Body of pancreas (tissue), 4 donors: Measurements from ENCODE around the gene GNL3.

Experiments used
- POLR2A ChIP-seq, 3 donors: fragments of 450-650 bp; IDR thresholded peaks; one replicate each; pipeline ENCODE4 v1.6.1; 2016; ENCODE audit warnings: antibody characterized with exemption in 3 of 3, mild to moderate bottlenecking in 2 of 3
- TF ChIP-seq, protein P1 (sequence below), 7 experiments: fragments of 450-650 bp in 4 of 7; fragments of 200-600 bp in 3 of 7; sonication (generic) in 3 of 7; IDR thresholded peaks; one replicate each; pipeline ENCODE4 v1.5.1; 2016 to 2019; ENCODE audit warnings: antibody characterized with exemption in 7 of 7

DNA sequence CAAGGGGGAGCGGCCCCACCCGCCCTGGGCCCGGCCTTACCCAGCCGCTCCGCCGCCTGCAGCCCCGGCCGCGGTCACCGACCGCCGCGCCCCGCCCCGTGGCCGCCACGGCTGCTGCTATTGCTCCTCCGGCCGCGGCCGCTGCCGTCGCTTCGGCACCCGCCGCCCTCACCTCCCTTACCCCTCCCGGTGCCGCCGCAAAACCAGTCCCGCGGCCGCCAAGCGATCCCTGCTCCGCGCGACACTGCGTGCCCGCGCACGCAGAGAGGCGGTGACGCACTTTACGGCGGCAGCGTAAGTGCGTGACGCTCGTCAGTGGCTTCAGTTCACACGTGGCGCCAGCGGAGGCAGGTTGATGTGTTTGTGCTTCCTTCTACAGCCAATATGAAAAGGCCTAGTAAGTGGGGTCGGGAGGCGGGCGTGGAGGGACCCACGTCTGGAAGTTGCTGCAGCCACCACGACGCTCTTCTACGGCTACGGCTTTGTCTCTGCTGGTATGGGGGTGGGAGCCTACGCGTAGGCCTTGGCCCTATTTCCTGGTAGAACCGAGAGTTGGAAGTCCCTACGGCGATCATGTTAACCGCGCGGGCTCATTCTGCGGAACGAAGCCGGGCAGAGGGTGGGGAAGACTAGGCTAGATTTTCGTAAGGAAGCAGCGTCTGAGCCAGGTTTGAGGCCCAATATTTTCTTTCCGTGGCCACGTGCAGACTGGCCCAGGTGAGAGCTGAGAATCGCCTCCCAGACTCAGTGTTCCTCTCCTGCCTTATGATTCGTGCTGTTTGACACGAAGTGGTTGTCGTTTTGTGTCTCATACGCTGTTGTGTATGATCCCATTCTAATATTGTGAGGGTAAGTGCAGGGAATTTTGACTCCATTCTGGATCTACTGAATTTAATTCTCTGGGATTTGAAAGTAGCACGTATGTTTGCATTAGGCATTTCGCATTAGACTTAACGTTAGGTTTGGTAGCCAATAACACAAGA lies at the start of gene GNL3, which contains the start of gene PBRM1:
- TF ChIP-seq, protein P1, sequence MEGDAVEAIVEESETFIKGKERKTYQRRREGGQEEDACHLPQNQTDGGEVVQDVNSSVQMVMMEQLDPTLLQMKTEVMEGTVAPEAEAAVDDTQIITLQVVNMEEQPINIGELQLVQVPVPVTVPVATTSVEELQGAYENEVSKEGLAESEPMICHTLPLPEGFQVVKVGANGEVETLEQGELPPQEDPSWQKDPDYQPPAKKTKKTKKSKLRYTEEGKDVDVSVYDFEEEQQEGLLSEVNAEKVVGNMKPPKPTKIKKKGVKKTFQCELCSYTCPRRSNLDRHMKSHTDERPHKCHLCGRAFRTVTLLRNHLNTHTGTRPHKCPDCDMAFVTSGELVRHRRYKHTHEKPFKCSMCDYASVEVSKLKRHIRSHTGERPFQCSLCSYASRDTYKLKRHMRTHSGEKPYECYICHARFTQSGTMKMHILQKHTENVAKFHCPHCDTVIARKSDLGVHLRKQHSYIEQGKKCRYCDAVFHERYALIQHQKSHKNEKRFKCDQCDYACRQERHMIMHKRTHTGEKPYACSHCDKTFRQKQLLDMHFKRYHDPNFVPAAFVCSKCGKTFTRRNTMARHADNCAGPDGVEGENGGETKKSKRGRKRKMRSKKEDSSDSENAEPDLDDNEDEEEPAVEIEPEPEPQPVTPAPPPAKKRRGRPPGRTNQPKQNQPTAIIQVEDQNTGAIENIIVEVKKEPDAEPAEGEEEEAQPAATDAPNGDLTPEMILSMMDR (IDR thresholded peaks at IDR 0.05), result peak in 1 of 7 experiments; percentile 5
- peak; percentile 83 to 92 (median 91) for TF ChIP-seq POLR2A (IDR thresholded peaks at IDR 0.05)
